Cardiac fibroblast (primary cell): ENCODE data around the gene MPHOSPH10.
"Not testable (repeated sequence)": the region's sequence is repeated elsewhere in the genome, so short reads cannot be mapped to it uniquely, and the experiment has no call there.

Source experiments
- DNase-seq, 2 donors: peaks; one replicate each; pipeline versions ENCODE4 v3.0.0 to v3.0.0-alpha.2; 2010; ENCODE audit warnings: low read depth in 2 of 2
- H3K4me3 ChIP-seq, 2 donors: replicated peaks in 1 of 2; 1 replicate in 1 of 2; 2 replicates in 1 of 2; pipeline ENCODE4 v1.5.1; 2011; ENCODE audit warnings: low read depth in 2 of 2, low read length in 2 of 2, mild to moderate bottlenecking in 2 of 2, moderate library complexity in 1 of 2
- TF ChIP-seq, protein P1 (sequence below): IDR thresholded peaks from one replicate; pipeline ENCODE4 v1.5.1; 2011; ENCODE audit warnings: low read depth, mild to moderate bottlenecking, low read length, inconsistent platforms

MPHOSPH10 gene

DNA sequence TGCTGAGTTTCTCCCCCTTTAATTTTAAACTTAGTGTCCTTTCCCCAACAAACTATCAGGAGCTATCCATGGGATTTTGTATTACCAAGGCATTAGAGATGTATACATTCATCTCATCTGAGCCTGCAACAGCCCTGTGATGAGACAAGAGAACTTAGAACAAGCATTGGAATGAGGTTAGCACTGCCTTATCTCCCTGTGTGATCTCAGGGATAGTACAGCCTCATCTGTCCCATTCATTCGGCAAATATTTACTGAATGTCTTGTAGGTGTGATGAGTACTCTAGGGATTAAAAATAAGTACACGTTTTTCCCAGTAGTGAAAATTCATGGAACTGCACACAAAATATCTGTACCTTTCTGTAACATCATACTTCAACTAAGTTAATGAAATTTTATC is 50.9 kb downstream of the MPHOSPH10 start:
- H3K4me3 ChIP-seq: no peak overlapping the region
- DNase-seq: peak in 1 of 2 donors; percentile 6
- TF ChIP-seq, protein P1, sequence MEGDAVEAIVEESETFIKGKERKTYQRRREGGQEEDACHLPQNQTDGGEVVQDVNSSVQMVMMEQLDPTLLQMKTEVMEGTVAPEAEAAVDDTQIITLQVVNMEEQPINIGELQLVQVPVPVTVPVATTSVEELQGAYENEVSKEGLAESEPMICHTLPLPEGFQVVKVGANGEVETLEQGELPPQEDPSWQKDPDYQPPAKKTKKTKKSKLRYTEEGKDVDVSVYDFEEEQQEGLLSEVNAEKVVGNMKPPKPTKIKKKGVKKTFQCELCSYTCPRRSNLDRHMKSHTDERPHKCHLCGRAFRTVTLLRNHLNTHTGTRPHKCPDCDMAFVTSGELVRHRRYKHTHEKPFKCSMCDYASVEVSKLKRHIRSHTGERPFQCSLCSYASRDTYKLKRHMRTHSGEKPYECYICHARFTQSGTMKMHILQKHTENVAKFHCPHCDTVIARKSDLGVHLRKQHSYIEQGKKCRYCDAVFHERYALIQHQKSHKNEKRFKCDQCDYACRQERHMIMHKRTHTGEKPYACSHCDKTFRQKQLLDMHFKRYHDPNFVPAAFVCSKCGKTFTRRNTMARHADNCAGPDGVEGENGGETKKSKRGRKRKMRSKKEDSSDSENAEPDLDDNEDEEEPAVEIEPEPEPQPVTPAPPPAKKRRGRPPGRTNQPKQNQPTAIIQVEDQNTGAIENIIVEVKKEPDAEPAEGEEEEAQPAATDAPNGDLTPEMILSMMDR: no peak

DNA sequence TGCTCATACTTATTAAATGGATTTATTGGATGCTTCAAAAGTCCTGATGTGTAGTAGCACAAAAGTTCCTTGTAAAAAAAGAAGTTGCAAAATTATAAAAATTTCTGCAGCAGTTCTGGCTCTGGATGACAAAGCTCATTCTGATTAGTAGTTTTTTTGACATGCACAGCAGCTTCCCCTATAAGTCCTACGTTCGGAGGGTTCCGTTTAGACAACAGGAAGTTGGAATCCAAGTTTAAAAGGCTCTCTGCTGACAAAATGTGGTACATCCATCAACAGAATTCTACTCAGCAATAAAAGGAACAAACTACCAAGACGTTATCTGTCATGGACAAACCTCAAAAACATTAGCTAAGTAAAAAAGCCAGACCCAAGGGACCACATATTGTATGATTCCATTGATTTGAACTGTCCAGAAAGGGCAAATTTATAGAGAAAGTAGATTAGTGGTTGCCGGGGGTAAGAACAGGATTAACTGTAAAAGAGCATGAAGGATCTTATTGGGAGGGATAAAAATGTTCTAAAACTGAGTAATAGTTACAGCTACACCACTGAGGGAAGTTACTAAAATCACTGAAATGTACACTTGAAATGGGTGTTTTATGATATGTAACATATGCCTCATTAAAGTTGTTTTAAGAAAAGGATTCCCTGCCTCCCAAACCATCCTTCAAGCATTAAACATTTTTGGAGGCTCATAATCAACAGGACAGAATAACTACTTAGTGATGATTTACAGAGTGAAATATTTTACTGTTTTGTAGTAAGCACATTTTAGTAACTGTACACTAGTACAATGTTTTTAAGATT is 53.1 kb downstream of the MPHOSPH10 start:
- H3K4me3 ChIP-seq: not testable (repeated sequence)

DNA sequence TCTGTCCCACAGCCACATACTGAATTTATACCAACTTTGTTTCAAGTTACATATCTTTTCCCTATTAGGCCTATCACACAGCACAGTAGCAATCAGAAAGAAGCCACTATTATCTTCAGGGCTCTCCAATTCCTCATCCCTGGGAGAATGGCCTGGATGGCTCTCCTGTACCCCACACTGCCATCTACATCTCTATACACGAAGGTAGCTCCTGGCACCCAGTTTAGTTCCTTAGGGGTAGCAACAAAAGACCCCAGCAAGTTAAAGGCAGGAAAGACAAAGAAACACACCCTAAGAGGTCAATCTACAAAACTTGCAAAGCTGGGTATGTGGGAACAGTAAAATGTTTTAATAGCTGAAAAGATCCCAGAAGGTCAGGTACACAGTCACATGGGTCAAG is 56.5 kb downstream of the MPHOSPH10 start:
- TF ChIP-seq, protein P1: no peak
- DNase-seq: no peak
- no peak overlapping the region for H3K4me3 ChIP-seq

More for the DNA sequence above, 53.1 kb downstream of the MPHOSPH10 start:
- DNase-seq: not testable (repeated sequence)

DNA sequence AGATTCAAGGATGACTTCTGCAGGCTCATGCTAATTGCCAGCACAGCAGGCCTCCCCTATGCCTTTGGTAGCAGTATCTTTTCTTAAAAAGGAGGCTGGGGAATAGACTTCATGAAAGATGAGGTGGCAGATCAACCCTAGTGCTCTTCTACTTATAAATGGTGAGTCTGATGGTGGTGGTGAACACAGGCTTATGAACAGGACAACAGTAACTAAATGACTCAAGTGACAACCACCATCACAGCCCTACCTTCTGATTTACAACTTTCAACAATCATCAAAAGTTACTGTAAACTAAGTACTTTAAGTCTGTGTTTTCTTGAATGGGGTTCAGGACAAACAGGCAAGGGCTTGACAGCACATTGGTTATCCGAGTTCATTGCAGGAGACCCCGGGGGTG is 57.2 kb downstream of the MPHOSPH10 start:
- TF ChIP-seq, protein P1: no peak
- H3K4me3 ChIP-seq: no peak overlapping the region
- DNase-seq: no peak

DNA sequence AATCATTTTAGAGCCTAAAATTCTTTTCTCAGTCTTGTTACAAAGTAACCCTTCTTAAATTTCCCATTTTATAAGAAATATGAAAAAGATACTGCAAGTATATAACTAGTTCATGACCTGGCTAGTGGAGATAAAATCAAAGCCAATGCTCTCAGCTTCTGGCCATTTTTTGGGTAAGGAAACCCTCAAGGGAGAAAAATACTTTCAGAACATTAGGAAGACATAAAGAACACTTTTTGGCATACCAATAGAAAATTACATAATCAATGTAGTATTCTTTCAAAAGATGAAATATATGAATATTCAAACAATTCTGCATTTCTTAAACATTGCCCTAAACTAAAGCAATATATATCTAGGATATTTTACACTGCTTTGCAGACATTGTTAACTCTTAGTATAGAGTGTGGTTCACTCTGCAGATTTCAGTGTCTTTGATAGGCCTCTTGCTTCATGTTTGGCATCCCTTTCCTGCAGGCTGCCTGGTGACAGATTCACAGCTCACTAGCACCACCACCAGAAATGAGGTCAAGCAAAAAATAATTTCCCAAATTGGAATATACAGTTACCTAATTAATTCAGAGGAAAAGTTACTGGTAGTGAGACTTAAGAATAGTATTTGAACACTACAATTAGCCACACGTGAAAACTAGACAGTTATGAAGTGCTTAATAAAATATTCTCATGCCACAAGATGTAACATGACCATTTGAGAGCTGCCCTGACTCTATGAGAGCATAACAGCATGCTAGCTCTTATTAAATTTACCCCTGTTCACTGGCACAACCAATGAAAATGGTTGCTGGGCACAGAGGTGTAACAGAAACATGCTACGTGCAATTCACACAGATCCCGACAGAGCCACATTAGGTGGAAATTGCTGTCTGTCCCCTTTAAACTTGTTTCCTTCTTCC is 60.5 kb downstream of the MPHOSPH10 start:
- TF ChIP-seq, protein P1: peak; percentile 28
- no peak overlapping the region for H3K4me3 ChIP-seq
- peak; percentile 37 to 46 for DNase-seq

DNA sequence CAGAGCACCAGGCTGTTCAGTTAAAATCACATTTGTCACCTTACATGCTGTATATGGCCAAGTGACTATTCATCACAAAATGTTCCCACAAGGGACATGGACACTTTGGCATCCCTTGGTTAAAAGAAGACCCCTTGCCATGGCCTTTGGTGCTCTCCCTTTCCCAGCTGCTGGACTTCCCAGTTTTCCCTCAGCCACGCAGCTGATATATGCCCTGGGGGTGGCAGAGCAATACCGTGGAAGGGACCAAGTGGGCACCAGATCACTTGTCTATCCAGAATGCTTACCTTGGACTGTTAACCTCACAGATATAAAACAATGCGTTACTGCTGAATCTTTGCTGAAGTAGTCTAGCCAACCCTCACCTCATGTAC is 61.1 kb downstream of the MPHOSPH10 start:
- TF ChIP-seq, protein P1: no peak
- no peak overlapping the region for H3K4me3 ChIP-seq
- no peak for DNase-seq
